ENCODE measurements around the gene KCNG4. TPM values are rescaled to one million over a fixed set of nuclear protein-coding genes. Genes with fewer than 3 reads are reported as not detected.
A peak's percentile ranks its signal among the peaks of the same experiment; 100 is the strongest.

Gene KCNG4
- total RNA-seq, 4 donors from 2014 or later: not detected

DNA sequence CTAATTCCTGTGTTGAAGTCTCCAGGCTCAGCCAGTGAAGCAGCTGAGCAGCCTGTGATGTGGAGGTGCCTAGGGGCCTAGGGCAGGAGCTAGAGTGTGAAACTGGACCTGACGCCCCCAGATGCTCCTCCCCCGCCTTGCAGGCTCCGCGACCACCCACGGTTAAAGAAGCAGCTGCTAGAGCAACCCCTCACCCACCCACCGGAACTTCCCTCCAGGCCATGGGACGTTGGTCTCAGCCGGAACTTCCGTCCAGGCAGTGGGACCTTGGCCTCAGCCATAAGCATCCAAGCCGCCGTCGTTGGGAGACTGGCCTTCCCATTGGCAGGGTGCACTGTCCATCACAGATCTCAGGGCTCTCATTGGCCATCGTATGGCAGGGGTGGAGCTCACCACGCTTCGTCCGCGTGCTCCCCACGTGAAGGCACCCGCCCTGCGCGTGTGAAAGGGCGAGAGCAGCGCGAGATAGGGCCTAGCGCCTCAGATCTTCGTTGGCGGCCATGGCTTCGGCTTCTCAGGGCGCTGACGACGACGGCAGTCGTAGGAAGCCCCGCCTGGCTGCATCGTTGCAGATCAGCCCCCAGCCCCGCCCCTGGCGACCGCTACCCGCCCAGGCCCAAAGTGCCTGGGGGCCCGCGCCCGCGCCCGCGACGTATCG, 49.0 kb downstream of the KCNG4 start, which contains the start of gene ADAD2:
TSS of gene ADAD2 (plus strand) at position 427 of the 658 bp plus-strand sequence. CDS start at position 501, 74 bp downstream.
- H3K27me3 ChIP-seq: no peaks in the 10 kb centered on the region
- H3K27ac ChIP-seq: no peak within 1 kb of the TSS
- no peak within 1 kb of the TSS for H3K4me3 ChIP-seq
- H3K36me3 ChIP-seq: no peaks in the 10 kb centered on the region
- no peak for TF ChIP-seq POLR2A (IDR thresholded peaks at IDR 0.05)
- TF ChIP-seq, protein P1, sequence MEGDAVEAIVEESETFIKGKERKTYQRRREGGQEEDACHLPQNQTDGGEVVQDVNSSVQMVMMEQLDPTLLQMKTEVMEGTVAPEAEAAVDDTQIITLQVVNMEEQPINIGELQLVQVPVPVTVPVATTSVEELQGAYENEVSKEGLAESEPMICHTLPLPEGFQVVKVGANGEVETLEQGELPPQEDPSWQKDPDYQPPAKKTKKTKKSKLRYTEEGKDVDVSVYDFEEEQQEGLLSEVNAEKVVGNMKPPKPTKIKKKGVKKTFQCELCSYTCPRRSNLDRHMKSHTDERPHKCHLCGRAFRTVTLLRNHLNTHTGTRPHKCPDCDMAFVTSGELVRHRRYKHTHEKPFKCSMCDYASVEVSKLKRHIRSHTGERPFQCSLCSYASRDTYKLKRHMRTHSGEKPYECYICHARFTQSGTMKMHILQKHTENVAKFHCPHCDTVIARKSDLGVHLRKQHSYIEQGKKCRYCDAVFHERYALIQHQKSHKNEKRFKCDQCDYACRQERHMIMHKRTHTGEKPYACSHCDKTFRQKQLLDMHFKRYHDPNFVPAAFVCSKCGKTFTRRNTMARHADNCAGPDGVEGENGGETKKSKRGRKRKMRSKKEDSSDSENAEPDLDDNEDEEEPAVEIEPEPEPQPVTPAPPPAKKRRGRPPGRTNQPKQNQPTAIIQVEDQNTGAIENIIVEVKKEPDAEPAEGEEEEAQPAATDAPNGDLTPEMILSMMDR (IDR thresholded peaks at IDR 0.05): no peak
- no peak for DNase-seq
- no peaks in the 10 kb centered on the region for H3K4me1 ChIP-seq
- H3K9me3 ChIP-seq: no peaks in the 10 kb centered on the region
- intact Hi-C loops (cut with DNase I; ENCODE audit: low total_unique reads): no loop called here

DNA sequence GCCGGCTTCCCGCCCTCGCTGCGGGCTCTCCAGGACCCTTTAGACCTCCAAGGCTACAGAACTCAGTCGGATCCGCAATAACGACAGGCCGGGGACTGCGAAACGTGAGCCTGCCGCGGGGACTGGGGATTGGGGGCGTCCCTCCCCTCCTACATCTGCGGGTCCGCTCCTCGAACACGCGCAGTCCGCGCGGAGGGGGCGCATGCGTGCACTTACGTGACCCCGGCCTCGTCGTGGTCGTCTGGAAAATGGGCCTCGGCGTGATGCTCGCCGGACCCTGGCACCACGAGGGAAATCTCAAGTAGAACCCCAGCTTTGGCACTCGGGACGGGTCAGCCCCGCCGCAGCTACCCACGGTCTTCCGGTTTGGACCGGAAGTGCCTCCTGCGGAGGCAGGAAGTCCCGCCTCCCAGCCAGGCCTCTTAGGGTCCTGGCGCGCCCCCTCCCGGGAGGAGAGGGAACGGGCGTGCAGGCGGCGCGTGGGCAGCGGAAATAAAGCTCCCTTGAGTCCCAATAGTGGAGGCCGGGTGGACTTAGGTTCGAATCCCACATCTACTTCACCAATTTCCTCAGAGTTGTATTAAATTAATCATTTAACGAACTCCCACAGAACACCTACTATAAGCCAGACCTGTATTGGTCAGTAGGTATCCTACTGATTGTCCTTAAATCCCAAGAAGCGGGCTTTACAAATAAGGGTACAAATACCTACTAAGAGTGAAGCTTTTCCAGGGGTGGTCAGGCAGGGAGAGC, 53.0 kb downstream of the KCNG4 start, which contains the start of gene TAF1C:
TSS of gene TAF1C (minus strand) at position 373 of the 753 bp plus-strand sequence. CDS start 2,069 bp downstream, outside the sequence.
- H3K36me3 ChIP-seq: no peaks in the 10 kb centered on the region
- no peaks in the 10 kb centered on the region for H3K27me3 ChIP-seq
- TF ChIP-seq POLR2A (IDR thresholded peaks at IDR 0.05): peak; percentile 4 to 42
- TF ChIP-seq, protein P1 (IDR thresholded peaks at IDR 0.05): peak; percentile 97 to 100 (median 98)
- intact Hi-C loops (cut with DNase I; ENCODE audit: low total_unique reads): no loop called here
- peak within 1 kb of the TSS; percentile 78 to 82 for H3K4me3 ChIP-seq
- no peaks in the 10 kb centered on the region for H3K9me3 ChIP-seq
- no peaks in the 10 kb centered on the region for H3K4me1 ChIP-seq
- DNase-seq: peak; percentile 92 to 93
- H3K27ac ChIP-seq: peak within 1 kb of the TSS; percentile 58 to 77

DNA sequence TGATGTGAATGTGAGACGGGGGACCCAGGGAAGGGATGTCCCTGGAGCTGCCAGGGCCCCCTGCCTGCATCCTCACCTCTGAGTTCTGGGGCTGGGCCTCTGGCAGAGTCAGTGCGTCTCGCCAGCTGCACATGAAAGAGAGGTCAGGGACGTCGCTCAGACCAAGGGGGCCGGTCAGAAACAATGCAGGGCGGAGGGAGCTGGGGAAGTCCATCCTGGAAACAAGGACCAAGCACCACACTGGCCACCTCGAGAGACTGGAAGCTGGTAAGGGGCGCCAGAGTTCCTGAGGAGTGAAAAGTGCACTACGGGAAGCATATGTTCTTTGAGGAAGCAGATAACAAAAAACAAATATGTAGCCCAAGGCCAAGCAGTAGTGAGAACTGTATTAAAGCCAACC, 55.0 kb downstream of the KCNG4 start:
- intact Hi-C loops (cut with DNase I; ENCODE audit: low total_unique reads): no loop called here
- Histone ChIP-seq H3K4me1 (no peaks in the 10 kb centered on the region), H3K27ac (peak overlapping the region in 1 of 2 donors; percentile 58), H3K9me3 (no peaks in the 10 kb centered on the region), H3K4me3 (no peak overlapping the region), H3K27me3 (no peaks in the 10 kb centered on the region), H3K36me3 (no peaks in the 10 kb centered on the region)
- peak in 1 of 2 donors; percentile 47 for DNase-seq
- TF ChIP-seq, protein P1 (IDR thresholded peaks at IDR 0.05): no peak
- no peak for TF ChIP-seq POLR2A (IDR thresholded peaks at IDR 0.05)

DNA sequence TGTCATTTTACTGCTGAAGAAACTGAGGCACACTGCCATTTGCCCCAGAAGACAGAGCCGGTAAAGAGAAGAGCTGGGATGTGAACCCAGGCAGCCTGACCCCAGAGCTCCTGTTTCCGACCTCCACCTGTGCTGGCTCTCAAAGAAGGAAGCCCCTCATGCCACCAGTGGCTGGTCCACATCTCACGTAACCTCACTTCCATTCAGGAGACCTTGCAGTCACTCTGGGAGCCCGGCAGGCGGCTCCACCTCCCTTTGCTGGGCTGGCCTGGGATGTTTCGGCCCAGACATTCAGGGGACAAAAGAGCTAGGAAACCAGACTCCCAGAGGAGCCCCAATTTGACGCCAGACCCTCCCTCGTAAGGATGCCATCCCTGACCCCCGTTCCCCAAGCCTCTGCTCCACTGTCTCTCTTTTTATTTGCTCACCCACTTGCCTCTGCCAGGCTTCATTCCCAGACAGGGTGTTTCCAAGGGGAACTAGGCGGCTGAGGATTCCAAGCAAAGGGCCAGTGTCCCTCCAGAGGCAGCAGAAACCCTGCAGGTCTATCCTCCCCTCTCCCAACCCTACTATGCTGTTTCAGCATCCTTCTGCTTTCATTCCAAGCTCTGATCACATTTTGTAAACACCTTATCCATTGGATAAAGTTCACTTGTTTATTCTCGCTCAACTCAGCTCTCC, 55.8 kb downstream of the KCNG4 start:
- H3K4me3 ChIP-seq: no peak overlapping the region
- no peak for TF ChIP-seq POLR2A (IDR thresholded peaks at IDR 0.05)
- TF ChIP-seq, protein P1 (IDR thresholded peaks at IDR 0.05): no peak
- DNase-seq: no peak
- H3K36me3 ChIP-seq: no peaks in the 10 kb centered on the region
- intact Hi-C loops (cut with DNase I; ENCODE audit: low total_unique reads): no loop called here
- H3K27ac ChIP-seq: peak overlapping the region; percentile 11 to 58
- H3K4me1 ChIP-seq: no peaks in the 10 kb centered on the region
- H3K27me3 ChIP-seq: no peaks in the 10 kb centered on the region
- H3K9me3 ChIP-seq: no peaks in the 10 kb centered on the region
